GM21360 (cell line): Measurements from ENCODE around the gene R3HDM4.
"Not testable (repeated sequence)": the region's sequence is repeated elsewhere in the genome, so short reads cannot be mapped to it uniquely, and the experiment has no call there.

Source experiments
- ATAC-seq: cut with Tn5 transposase; IDR thresholded peaks from one replicate; pipeline ENCODE4 v1.9.1; 2021; ENCODE audit warnings: mild to moderate bottlenecking, moderate library complexity; ENCODE audit not compliant: unreplicated experiment

The R3HDM4 gene

GRCh38 chr19:913080-913748, at the start of gene R3HDM4:
TSS of gene R3HDM4 (minus strand) at chr19:913219. CDS start at chr19:913157, 62 bp downstream.
- ATAC-seq, result no peak

DNA sequence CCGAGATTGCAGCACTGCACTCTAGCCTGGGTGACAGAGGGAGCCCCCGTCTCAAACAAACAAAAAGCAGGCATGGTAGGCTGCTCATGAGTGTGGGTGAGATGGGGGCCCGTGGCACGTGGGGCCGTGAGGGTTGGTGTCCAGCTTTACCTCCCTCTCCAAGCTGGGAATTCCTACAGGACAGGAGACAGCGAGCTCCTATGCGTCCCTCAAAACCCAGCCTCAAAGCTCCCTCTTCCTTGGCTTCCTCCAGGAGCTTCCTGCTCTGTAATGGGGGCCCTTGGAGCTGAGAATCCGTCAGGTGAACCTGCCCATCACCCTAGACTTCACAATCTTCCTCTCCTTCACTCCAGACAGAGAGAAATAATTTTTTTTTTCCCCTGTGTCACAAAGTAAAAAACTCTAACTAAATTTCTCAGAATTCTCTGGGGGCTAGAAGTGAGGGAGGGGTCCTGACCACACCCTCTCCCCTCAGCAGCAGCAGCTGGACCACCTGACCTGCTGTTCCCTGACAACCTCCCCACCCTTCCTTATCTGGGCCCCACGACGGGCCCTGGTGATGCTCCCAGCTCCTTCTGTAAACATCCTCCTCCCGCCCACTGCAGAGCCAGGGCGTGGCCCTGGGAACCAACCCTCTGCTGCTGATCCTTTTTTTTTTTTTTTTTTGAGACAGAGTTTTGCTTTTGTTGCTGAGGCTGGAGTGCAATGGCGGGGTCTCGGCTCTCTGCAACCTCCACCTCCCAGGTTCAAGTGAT, 49.0 kb upstream of the R3HDM4 start:
- no peak for ATAC-seq

DNA sequence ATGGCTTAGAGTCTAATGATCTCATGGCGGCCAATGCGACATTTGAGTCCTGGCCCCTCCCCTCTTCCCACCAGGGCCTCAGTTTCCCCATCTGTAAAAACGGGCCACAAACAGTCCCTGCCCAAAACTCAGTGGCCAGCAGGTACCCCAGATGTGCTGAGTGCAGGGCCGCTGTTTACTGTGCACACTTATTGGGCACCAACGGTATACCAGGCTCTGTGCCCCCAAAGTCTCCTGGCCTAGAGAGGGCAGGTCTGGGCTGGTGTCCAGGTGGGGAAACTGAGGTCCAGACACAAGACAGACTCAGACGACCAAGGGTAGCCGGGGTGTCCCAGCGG, 47.6 kb upstream of the R3HDM4 start:
- ATAC-seq, result no peak

DNA sequence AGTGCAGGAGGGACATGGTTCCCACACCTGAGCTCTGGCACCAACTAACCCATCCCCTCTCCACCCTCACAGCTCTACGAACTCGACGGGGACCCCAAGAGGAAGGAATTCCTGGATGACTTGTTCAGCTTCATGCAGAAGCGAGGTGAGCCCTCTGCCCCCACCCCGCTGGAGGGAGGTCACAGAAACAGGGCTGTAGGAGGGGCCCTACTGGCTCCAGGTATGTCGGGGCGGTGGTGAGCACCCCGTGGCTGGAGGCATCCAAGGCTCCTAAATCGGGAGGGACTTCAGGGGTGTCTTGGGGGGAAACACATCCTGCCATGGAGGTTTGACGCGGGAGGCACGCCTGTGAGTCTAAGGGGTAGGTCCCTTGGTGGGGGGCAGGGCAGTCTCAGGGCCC, 47.0 kb upstream of the R3HDM4 start:
- ATAC-seq, result no peak

- ATAC-seq, result no peak
Observed at GRCh38 chr19:958967-959855, 46.2 kb upstream of the R3HDM4 start.

DNA sequence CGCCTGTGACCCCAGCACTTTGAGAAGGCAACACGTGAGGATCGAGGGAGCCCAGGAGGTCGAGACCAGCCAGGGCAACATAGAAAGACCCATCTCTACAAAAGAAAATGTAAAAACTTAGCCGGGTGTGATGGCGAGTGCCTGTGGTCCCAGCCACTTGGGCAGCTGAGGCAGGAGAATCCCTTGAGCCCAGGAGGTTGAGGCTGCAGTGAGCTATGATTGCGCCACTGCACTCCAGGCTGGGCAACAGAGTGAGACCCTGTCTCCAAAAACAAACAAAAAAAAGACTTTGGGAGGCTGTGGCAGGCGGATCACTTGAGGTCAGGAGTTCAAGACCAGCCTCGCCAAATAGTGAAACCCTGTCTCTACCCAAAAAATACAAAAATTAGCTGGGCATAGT, 44.6 kb upstream of the R3HDM4 start:
- not testable (repeated sequence) for ATAC-seq

- ATAC-seq, result no peak
Observed at GRCh38 chr19:956766-957440, 43.9 kb upstream of the R3HDM4 start.

DNA sequence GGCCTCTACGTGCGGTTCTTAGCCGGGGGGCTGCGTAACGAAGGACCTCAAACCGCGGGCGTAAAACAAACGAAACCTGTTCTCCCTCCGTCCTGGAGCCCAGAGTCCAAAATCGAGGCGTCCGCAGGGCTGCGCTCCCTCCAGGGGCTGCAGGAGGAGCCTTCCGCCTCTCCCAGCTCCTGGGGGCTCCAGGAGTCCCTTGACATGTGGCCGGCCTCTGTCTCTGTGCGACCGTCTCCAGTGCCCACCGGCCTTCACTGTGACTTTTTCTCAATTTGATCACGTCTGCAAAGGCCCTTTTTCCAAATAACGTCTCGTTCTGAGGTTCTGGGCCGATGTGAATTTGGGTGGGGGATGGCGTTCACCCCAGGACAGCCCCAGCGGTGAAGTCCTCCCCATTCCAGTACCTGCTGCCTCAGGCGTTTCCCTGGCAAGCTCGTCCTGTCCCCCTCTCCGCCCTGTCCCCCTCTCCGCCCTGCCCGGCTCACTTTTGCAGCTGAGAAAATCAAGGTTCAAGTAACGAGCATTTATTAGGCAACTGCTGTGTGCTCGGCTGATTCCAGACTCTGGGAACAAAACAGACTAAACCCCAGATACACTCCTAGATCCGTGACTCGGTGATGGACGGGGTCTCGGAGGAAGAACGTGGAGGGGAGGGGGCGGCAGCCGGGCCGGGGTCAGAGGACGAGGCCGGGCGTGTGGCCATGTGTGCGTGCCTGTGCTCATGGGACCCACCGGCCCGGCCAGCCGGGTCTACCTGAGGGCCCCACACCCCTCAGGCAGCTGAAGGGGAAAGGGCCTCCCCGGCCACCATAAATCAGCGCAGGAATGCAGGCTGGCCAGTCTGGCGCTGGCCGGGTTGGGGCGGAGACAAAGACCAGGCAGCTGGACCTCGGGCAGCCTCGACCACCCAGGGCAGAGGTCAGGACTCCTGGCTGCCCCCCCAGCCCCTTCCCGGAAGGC, 43.1 kb upstream of the R3HDM4 start:
- ATAC-seq, result no peak

GRCh38 chr19:954672-955494, 41.9 kb upstream of the R3HDM4 start:
- ATAC-seq, result no peak

DNA sequence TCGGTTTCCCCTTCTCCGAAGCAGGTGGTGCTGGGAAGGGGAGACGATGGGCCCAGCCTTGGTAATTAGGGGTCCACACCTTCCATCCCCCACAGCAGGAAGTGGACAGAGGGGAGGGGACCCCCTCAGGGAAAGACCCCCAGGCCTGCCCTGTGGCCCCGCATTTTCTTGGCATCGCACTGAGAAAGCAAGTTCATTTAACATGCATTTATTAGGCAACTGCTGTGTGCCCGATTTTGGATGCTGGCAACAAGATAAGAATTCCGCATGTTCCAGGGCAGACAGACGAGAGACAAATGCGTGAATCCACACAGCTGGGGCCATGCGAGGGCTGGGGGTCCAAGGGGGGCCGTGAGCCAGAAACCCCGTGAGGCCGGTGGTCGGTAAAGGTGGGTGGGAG, 41.3 kb upstream of the R3HDM4 start:
- ATAC-seq, result no peak

- ATAC-seq, result no peak
Observed at GRCh38 chr19:953445-954271, 40.6 kb upstream of the R3HDM4 start.

- ATAC-seq, result no peak
Observed at GRCh38 chr19:952680-953444, 39.8 kb upstream of the R3HDM4 start.

- no peak for ATAC-seq
Observed at GRCh38 chr19:952049-952679, 39.1 kb upstream of the R3HDM4 start.

DNA sequence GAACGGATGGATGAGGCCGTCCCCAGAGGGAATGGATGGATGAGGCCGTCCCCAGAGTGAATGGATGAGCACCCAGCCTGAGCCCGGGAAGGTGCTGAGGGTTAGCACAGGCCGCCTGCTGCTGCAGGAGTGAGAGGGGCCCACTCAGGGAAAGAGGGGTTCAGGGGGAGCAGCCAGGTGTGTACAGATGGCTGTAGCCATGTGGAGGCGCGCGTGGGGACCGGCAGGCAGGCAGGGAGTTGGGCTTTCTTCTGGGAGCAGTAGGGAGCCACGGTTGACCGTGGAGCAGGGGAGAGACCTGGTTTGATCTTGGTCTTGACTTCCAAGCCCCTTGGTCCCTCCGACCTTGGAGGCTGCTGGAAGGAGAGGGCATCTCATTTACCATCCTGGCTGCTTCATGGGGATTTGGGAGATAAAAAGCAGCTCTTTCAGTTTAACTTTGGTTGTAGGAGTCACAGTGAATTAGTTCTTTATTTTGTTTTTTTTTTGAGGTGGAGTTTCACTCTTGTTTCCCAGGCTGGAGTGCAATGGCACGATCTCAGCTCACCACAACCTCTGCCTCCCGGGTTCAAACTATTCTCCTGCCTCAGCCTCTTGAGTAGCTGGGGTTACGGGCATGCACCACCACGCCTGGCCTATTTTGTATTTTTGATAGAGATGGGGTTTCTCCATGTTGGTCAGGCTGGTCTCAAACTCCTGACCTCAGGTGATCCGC, 37.5 kb upstream of the R3HDM4 start:
- no peak for ATAC-seq

DNA sequence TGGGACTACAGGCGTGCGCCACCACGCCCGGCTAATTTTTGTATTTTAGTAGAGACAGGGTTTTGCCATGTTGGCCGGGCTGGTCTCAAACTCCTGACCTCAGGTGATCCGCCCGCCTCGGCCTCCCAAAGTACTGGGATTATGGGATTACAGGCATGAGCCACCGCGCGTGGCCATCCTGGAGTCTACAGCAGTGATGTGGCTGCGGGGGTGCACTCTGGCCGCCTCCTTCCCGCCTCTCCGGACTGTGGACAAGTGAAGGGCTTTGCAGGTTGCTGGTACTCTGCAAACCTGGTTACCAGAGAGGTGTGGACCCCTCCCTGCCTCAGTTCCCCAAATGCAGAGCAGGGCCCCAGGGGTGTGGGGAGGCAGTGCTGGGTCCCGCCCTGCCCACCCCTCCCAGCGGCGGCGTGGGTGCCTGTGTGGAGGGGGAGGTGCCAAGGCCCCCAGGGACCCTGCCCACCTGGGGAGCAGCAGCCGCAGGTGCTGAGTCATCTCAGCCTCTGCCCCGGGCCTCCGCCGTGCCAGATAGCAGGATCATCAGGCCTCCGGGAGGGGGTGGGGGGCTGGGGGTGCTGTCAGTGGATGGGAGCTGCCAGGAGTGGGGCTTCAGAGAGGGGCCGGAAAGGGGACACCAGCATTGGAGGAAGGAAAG, 36.0 kb upstream of the R3HDM4 start:
- no peak for ATAC-seq
